Measurements from ENCODE around the gene KRTAP10-1. TPM values are rescaled to one million over a fixed set of nuclear protein-coding genes. Genes with fewer than 3 reads are reported as not detected.

KRTAP10-1 gene
- total and polyA plus RNA-seq, 2 experiments from 2014 or later: not detected

- Histone ChIP-seq H2AFZ (no peak overlapping the region), H3K9me2 (ENCODE audit: insufficient read depth) (no peaks in the 10 kb centered on the region), H3K9me3 (ENCODE audit: low read depth) (no peaks in the 10 kb centered on the region), H3K4me1 (ENCODE audit: insufficient read depth) (no peaks in the 10 kb centered on the region), H3K27me3 (replicated peaks; ENCODE audit: insufficient read depth) (peaks cover 14% of the 10 kb centered on the region), H3K4me3 (no peak overlapping the region), H3K79me2 (ENCODE audit: insufficient read depth) (no peaks in the 10 kb centered on the region), H3K36me3 (ENCODE audit: low read depth) (no peaks in the 10 kb centered on the region), H3K9ac (no peak overlapping the region), H4K20me1 (ENCODE audit: insufficient read depth) (no peaks in the 10 kb centered on the region), H3F3A (ENCODE audit: insufficient read depth) (no peaks in the 10 kb centered on the region), H3K27ac (no peak overlapping the region), H3K4me2 (ENCODE audit: unreplicated experiment) (no peak overlapping the region)
- no peak for TF ChIP-seq EZH2 (IDR thresholded peaks at IDR 0.05; ENCODE audit: insufficient read depth, poor library complexity, severe bottlenecking)
- TF ChIP-seq EZH2phosphoT487 (IDR thresholded peaks at IDR 0.05; ENCODE audit: insufficient read depth, low read depth): no peak
- 61 to 63% methylated on average over 24 to 27 of the region's 27 CpGs for WGBS, 2 experiments (ENCODE audit: low coverage in 1 of 2, low lambda C conversion rate in 2 of 2, missing lambda C conversion rate in 2 of 2)
- in situ Hi-C loops (cut with MboI): no loop called here
- DNase-seq: no peak
Observed at GRCh38 chr21:44498280-44499210, 41.5 kb downstream of the KRTAP10-1 start.

DNA sequence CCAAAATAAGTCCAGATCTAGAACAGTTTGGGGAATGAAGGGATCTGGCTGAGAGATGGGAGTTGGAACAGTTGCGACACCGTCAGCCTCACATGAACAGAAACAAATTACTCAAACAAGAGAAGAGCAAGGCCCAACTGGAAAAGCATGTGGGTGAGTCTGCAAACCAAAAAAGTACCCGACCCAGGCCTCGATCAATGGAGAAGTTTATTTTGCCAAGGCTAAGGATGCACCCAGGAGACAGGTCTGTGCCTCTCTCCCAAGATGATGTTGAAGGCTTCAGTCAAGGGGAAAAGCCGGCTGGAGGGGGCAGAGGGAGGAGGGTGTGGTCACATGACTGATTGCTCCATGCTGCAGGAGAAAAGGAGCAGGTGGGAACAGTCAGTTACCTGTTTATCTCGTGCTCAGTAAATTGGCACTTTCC, 42.3 kb downstream of the KRTAP10-1 start:
- Histone ChIP-seq H3K36me3 (ENCODE audit: low read depth) (no peaks in the 10 kb centered on the region), H3F3A (ENCODE audit: insufficient read depth) (no peaks in the 10 kb centered on the region), H2AFZ (no peak overlapping the region), H3K27ac (no peak overlapping the region), H3K27me3 (replicated peaks; ENCODE audit: insufficient read depth) (peaks cover 14% of the 10 kb centered on the region), H3K4me2 (ENCODE audit: unreplicated experiment) (no peak overlapping the region), H3K9me2 (ENCODE audit: insufficient read depth) (no peaks in the 10 kb centered on the region), H3K4me1 (ENCODE audit: insufficient read depth) (no peaks in the 10 kb centered on the region), H3K9ac (no peak overlapping the region), H4K20me1 (ENCODE audit: insufficient read depth) (no peaks in the 10 kb centered on the region), H3K4me3 (no peak overlapping the region), H3K9me3 (ENCODE audit: low read depth) (no peaks in the 10 kb centered on the region), H3K79me2 (ENCODE audit: insufficient read depth) (no peaks in the 10 kb centered on the region)
- in situ Hi-C loops (cut with MboI): no loop called here
- TF ChIP-seq EZH2phosphoT487 (IDR thresholded peaks at IDR 0.05; ENCODE audit: insufficient read depth, low read depth): no peak
- TF ChIP-seq EZH2 (IDR thresholded peaks at IDR 0.05; ENCODE audit: insufficient read depth, poor library complexity, severe bottlenecking): no peak
- DNase-seq: peak; percentile 20
- 4 to 11% methylated on average over 6 of the region's 6 CpGs for WGBS, 2 experiments (ENCODE audit: low coverage in 1 of 2, low lambda C conversion rate in 2 of 2, missing lambda C conversion rate in 2 of 2)

GRCh38 chr21:44496564-44497550, 43.1 kb downstream of the KRTAP10-1 start:
- H3K4me2 ChIP-seq (ENCODE audit: unreplicated experiment): no peak overlapping the region
- H3K9ac ChIP-seq: no peak overlapping the region
- no peaks in the 10 kb centered on the region for H3K36me3 ChIP-seq (ENCODE audit: low read depth)
- no peak overlapping the region for H2AFZ ChIP-seq
- H3K9me3 ChIP-seq (ENCODE audit: low read depth): no peaks in the 10 kb centered on the region
- no peak overlapping the region for H3K27ac ChIP-seq
- no peaks in the 10 kb centered on the region for H3K79me2 ChIP-seq (ENCODE audit: insufficient read depth)
- H3F3A ChIP-seq (ENCODE audit: insufficient read depth): no peaks in the 10 kb centered on the region
- no peaks in the 10 kb centered on the region for H3K4me1 ChIP-seq (ENCODE audit: insufficient read depth)
- in situ Hi-C loops (cut with MboI): no loop called here
- no peaks in the 10 kb centered on the region for H4K20me1 ChIP-seq (ENCODE audit: insufficient read depth)
- peaks cover 14% of the 10 kb centered on the region for H3K27me3 ChIP-seq (replicated peaks; ENCODE audit: insufficient read depth)
- H3K4me3 ChIP-seq: no peak overlapping the region
- peak; percentile 31 for DNase-seq
- 21 to 26% methylated on average over 27 of the region's 27 CpGs for WGBS, 2 experiments (ENCODE audit: low coverage in 1 of 2, low lambda C conversion rate in 2 of 2, missing lambda C conversion rate in 2 of 2)
- TF ChIP-seq EZH2 (IDR thresholded peaks at IDR 0.05; ENCODE audit: insufficient read depth, poor library complexity, severe bottlenecking) (no peak), EZH2phosphoT487 (IDR thresholded peaks at IDR 0.05; ENCODE audit: insufficient read depth, low read depth) (no peak)
- H3K9me2 ChIP-seq (ENCODE audit: insufficient read depth): no peaks in the 10 kb centered on the region
